ENCODE measurements around the gene RPH3AL. TPM values are rescaled to one million over a fixed set of nuclear protein-coding genes. Genes with fewer than 3 reads are reported as not detected.
"Not testable (repeated sequence)": the region's sequence is repeated elsewhere in the genome, so short reads cannot be mapped to it uniquely, and the experiment has no call there.

The RPH3AL gene
- total RNA-seq, 1 donor: 2.9 TPM

DNA sequence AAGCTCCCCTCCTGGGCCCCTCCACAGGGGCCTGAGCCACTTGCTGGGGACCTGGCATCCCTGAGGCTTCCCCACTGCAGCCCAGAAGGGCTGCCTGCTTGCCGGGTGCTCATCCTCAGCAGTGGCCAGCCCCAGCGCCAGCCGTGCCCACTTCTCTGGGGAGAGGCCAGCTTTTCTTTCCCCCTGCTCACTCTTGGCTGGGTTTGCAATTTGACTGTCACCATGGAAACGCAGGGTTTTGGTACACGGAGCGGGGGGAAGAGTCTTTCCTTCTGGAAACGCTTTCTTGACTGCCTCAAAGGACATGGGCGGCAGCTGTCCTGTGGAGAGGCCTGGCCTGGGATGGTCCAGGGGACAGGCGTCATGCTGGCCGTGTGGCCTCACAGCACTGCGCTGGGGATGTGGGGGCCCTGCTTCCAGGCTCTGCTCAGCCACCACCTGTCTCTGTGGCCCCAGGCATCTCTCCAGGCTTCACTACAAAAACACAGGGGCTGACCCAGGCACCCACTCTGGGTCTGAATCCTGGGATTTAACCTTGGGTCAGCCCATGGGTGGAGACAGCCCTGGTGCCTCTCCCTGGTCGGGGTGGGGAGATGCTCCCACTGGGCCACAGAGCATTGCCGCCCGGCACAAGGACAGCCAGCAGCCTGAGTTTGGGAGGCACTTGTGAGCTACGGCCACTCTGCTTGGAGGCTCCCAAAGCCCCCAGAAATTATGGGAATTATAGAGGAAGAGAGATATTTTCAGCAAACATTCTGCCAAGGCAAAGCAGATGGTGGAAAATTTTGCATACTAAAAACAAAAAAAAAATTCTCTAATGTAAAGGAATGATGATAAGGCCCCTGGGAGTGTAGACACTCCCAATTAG lies 125.3 kb downstream of the RPH3AL start:
- no peak for DNase-seq (ENCODE audit: insufficient read length, low spot score, missing footprints)
- no peak overlapping the region for H3K4me3 ChIP-seq (ENCODE audit: insufficient read depth, low read length)
- H3K9me3 ChIP-seq (ENCODE audit: low read depth, low read length): no peaks in the 10 kb centered on the region
- no peaks in the 10 kb centered on the region for H3K4me1 ChIP-seq (ENCODE audit: insufficient read depth, low read length)
- no peaks in the 10 kb centered on the region for H3K79me2 ChIP-seq (ENCODE audit: insufficient read depth, low read length)
- no peaks in the 10 kb centered on the region for H4K20me1 ChIP-seq (ENCODE audit: insufficient read depth, low read length)
- no peak overlapping the region for H2AFZ ChIP-seq (ENCODE audit: low read length)
- no peak overlapping the region for H3K27ac ChIP-seq (ENCODE audit: low read depth, low read length)
- no peaks in the 10 kb centered on the region for H3K27me3 ChIP-seq (ENCODE audit: insufficient read depth, low read length)
- no peak overlapping the region for H3K4me2 ChIP-seq (ENCODE audit: insufficient read depth, low read length)
- TF ChIP-seq, protein P1, sequence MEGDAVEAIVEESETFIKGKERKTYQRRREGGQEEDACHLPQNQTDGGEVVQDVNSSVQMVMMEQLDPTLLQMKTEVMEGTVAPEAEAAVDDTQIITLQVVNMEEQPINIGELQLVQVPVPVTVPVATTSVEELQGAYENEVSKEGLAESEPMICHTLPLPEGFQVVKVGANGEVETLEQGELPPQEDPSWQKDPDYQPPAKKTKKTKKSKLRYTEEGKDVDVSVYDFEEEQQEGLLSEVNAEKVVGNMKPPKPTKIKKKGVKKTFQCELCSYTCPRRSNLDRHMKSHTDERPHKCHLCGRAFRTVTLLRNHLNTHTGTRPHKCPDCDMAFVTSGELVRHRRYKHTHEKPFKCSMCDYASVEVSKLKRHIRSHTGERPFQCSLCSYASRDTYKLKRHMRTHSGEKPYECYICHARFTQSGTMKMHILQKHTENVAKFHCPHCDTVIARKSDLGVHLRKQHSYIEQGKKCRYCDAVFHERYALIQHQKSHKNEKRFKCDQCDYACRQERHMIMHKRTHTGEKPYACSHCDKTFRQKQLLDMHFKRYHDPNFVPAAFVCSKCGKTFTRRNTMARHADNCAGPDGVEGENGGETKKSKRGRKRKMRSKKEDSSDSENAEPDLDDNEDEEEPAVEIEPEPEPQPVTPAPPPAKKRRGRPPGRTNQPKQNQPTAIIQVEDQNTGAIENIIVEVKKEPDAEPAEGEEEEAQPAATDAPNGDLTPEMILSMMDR (IDR thresholded peaks at IDR 0.05; ENCODE audit: extremely low read depth, low read depth, low read length): no peak
- no peaks in the 10 kb centered on the region for H3K36me3 ChIP-seq (ENCODE audit: insufficient read depth, low read length)

DNA sequence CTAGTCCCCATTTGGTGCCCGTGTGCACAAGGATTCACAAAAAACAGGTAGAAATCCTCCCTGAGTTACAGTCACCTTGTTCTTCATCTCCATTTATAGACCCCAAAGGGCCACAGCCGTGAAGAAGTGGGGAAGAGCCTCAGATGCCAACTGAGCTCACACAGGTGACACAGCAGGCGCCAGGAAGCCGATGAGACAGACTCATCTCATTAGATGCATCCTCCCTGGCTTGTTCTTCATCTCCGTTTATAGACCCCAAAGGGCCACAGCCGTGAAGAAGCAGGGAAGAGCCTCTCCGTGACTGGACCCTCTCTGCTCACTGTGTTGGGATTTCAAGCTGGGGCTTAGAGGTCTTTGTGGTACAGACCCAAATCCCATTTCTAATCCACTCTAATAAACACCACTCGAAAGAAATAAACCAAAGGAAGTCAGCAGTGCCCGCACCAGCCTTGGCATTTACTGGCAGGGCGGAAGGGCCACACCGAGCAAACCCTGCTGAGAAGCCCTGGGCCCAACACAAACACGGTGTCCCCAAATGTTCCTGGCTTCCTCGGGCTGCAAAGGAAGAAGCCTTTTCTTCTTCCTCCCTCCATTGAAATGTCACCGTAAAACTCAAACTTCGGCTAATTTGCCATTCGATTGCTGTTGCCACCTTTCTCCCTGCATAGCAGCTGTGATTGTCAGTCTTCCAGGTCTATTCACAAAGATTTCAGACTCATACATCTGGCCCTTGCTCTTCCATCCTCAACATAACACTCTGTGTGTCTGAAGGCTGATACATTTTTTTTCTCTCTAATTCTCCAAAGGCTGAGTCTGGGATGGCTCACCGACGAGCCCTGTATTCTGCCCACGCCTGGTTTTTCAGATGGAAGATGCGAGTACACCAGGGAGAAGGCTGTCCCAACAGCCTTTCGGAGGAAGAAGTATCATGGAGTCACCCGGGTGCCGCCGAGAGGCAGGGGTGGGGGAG lies 126.2 kb downstream of the RPH3AL start:
- Histone ChIP-seq H3K4me2 (ENCODE audit: insufficient read depth, low read length) (no peak overlapping the region), H3K79me2 (ENCODE audit: insufficient read depth, low read length) (no peaks in the 10 kb centered on the region), H3K4me3 (ENCODE audit: insufficient read depth, low read length) (no peak overlapping the region), H3K36me3 (ENCODE audit: insufficient read depth, low read length) (no peaks in the 10 kb centered on the region), H3K4me1 (ENCODE audit: insufficient read depth, low read length) (no peaks in the 10 kb centered on the region), H2AFZ (ENCODE audit: low read length) (no peak overlapping the region), H3K9me3 (ENCODE audit: low read depth, low read length) (no peaks in the 10 kb centered on the region), H4K20me1 (ENCODE audit: insufficient read depth, low read length) (no peaks in the 10 kb centered on the region), H3K27me3 (ENCODE audit: insufficient read depth, low read length) (no peaks in the 10 kb centered on the region), H3K27ac (ENCODE audit: low read depth, low read length) (no peak overlapping the region)
- no peak for DNase-seq (ENCODE audit: insufficient read length, low spot score, missing footprints)
- TF ChIP-seq, protein P1 (IDR thresholded peaks at IDR 0.05; ENCODE audit: extremely low read depth, low read depth, low read length): no peak

DNA sequence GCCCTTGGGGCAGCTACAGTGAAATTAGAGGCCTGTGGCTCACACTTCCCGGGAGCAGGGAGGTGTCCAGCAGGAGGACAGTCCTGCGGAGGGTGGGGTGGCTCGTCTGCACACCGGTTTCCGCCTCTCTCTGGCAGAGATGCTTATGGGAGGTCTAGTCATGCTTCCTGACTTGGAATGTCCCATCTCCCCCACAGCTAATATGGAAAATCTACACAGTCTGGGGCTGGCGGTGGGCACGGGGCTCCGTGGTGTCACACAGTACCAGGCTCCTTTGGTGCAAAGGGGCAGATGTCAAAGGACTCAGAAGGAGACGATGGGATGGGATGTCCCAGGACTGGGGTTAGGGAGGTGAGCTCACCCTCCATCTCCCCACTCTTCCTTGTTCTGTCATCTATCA lies 127.1 kb downstream of the RPH3AL start:
- H3K79me2 ChIP-seq (ENCODE audit: insufficient read depth, low read length): no peaks in the 10 kb centered on the region
- no peaks in the 10 kb centered on the region for H3K27me3 ChIP-seq (ENCODE audit: insufficient read depth, low read length)
- H4K20me1 ChIP-seq (ENCODE audit: insufficient read depth, low read length): no peaks in the 10 kb centered on the region
- H2AFZ ChIP-seq (ENCODE audit: low read length): no peak overlapping the region
- no peaks in the 10 kb centered on the region for H3K36me3 ChIP-seq (ENCODE audit: insufficient read depth, low read length)
- TF ChIP-seq, protein P1 (IDR thresholded peaks at IDR 0.05; ENCODE audit: extremely low read depth, low read depth, low read length): no peak
- no peak for DNase-seq (ENCODE audit: insufficient read length, low spot score, missing footprints)
- no peak overlapping the region for H3K27ac ChIP-seq (ENCODE audit: low read depth, low read length)
- no peaks in the 10 kb centered on the region for H3K4me1 ChIP-seq (ENCODE audit: insufficient read depth, low read length)
- H3K4me2 ChIP-seq (ENCODE audit: insufficient read depth, low read length): no peak overlapping the region
- no peak overlapping the region for H3K4me3 ChIP-seq (ENCODE audit: insufficient read depth, low read length)
- H3K9me3 ChIP-seq (ENCODE audit: low read depth, low read length): no peaks in the 10 kb centered on the region

DNA sequence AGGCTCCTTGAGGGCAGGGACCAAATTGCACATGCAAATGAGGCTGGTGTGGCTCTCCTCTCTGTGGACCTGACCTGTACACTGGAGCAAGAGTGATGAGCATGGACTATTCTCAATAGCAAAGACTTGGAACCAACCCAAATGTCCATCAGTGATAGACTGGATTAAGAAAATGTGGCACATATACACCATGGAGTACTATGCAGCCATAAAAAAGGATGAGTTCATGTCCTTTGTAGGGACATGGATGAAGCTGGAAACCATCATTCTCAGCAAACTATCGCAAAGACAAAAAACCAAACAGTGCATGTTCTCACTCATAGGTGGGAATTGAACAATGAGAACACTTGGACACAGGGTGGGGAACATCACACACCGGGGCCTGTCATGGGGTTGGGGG lies 128.0 kb downstream of the RPH3AL start:
- H3K4me2 ChIP-seq (ENCODE audit: insufficient read depth, low read length); H4K20me1 ChIP-seq (ENCODE audit: insufficient read depth, low read length); H3K4me1 ChIP-seq (ENCODE audit: insufficient read depth, low read length); H3K27me3 ChIP-seq (ENCODE audit: insufficient read depth, low read length); H3K36me3 ChIP-seq (ENCODE audit: insufficient read depth, low read length); H3K9me3 ChIP-seq (ENCODE audit: low read depth, low read length); H2AFZ ChIP-seq (ENCODE audit: low read length); H3K4me3 ChIP-seq (ENCODE audit: insufficient read depth, low read length); H3K79me2 ChIP-seq (ENCODE audit: insufficient read depth, low read length); H3K27ac ChIP-seq (ENCODE audit: low read depth, low read length): not testable (repeated sequence)
- DNase-seq (ENCODE audit: insufficient read length, low spot score, missing footprints): peak; percentile 11

All from osteoblast (primary cell).